ENCODE measurements around the gene PM20D1.

GRCh38 chr1:205837382-205837970, 12.5 kb downstream of the PM20D1 start:
- TF ChIP-seq POLR2AphosphoS5 (IDR thresholded peaks at IDR 0.05; ENCODE audit: low read depth, low read length), result no peak
- no peak for TF ChIP-seq POLR2A (IDR thresholded peaks at IDR 0.05; ENCODE audit: low read depth, low read length)
